Adrenal gland (tissue), 12 donors: ENCODE results near the gene ST3GAL6. TPM values are rescaled to one million over a fixed set of nuclear protein-coding genes. Genes with fewer than 3 reads are reported as not detected.

Experiments
- DNase-seq, 7 donors: peaks; one replicate each; pipeline ENCODE4 v3.0.0-alpha.2; 2019 to 2020
- H3K27ac ChIP-seq, 5 donors: fragments of 200-600 bp; sonication (generic) in 4 of 5; 1 replicate in 3 of 5; 2 replicates in 2 of 5; pipeline versions ENCODE4 v1.5.1 to v1.8.0; 2016 to 2020; ENCODE audit warnings: mild to moderate bottlenecking in 1 of 5
- H3K27me3 ChIP-seq: fragments of 200-600 bp; 2 replicates; pipeline ENCODE4 v1.8.0; 2021
- H3K36me3 ChIP-seq, 2 donors: fragments of 200-600 bp; replicated peaks in 1 of 2; 1 replicate in 1 of 2; 2 replicates in 1 of 2; pipeline versions ENCODE4 v1.5.1 to v1.8.0; 2018 to 2022
- H3K4me1 ChIP-seq, 2 donors: fragments of 200-600 bp; replicated peaks in 1 of 2; 1 replicate in 1 of 2; 2 replicates in 1 of 2; pipeline versions ENCODE4 v1.5.1 to v1.8.0; 2018 to 2021
- H3K4me3 ChIP-seq, 4 donors: fragments of 200-600 bp; sonication (generic) in 3 of 4; one replicate each; pipeline ENCODE4 v1.5.1; 2016 to 2018
- H3K9me3 ChIP-seq, 3 donors: fragments of 200-600 bp; sonication (generic) in 1 of 3; replicated peaks in 1 of 3; 1 replicate in 2 of 3; 2 replicates in 1 of 3; pipeline versions ENCODE4 v1.5.1 to v1.8.0; 2016 to 2021
- CTCF ChIP-seq, 6 experiments: fragments of 450-650 bp in 4 of 6; fragments of 200-600 bp in 2 of 6; sonication (generic) in 1 of 6; IDR thresholded peaks; 1 replicate in 5 of 6; 2 replicates in 1 of 6; pipeline versions ENCODE4 v1.5.1 to v1.8.0; 2016 to 2021; ENCODE audit warnings: antibody characterized with exemption in 6 of 6, mild to moderate bottlenecking in 2 of 6, moderate library complexity in 1 of 6
- POLR2A ChIP-seq, 2 donors: fragments of 450-650 bp; IDR thresholded peaks; one replicate each; pipeline ENCODE4 v1.6.1; 2017; ENCODE audit warnings: antibody characterized with exemption in 2 of 2, mild to moderate bottlenecking in 2 of 2, moderate library complexity in 1 of 2
- WGBS, 4 donors: extraction: QIAGEN DNeasy Blood & Tissue Kit in 2 of 4; methylation state at CpG; one replicate each; pipeline versions ENCODE4 v1.1.5 to v1.1.7; 2013 to 2017; 5-methylcytosine and 5-hydroxymethylcytosine counted together
- intact Hi-C, 2 donors: fragments of 100-400 bp; cut with DNase I; formaldehyde crosslinking; loops; one replicate each; pipeline versions ENCODE4 v1.14.1 to v1.15.0; 2022 to 2023
- polyA plus RNA-seq, 3 donors: library from polyadenylated mRNA; stranded (reverse); fragments of 200-250 nt in 2 of 3; fragments of 350-450 nt in 1 of 3; fragmentation: Illumina TruSeq in 1 of 3; extraction: RNeasy Lipid Tissue Mini Kit (QIAGEN cat#74804) in 1 of 3; gene quantifications; one replicate each; pipeline ENCODE4 v1.2.3, GENCODE V29; 2013 to 2014
- total RNA-seq, 9 donors: library from RNA; depleted of rRNA in 4 of 9; stranded (reverse); fragments of >200 nt in 4 of 9; fragments of 120-200 nt in 1 of 9; fragmentation: NEBNext Ultra II Directional in 1 of 9; extraction: Animal tissue kit (Norgen Biotek cat#: 25700) in 1 of 9; gene quantifications; one replicate each; pipeline versions ENCODE4 v1.1.0 to v1.2.4, GENCODE V29; 2013 to 2023
- donor health status: healthy with polysubstance abuse.
- donor health status: Bipolar disorder and iron deficiency.
- donor health status: DM: yes; HTN: yes; CAD: no.
- donor health status: DM: no; HTN: no; CAD: no.
- donor health status: DM: no; HTN: no; CAD: no.
- donor health status: DM: yes; HTN: yes; CAD: no.

The ST3GAL6 gene
- total and polyA plus RNA-seq, 12 donors = 6.0 to 60.5 (median 20.1) TPM

GRCh38 chr3:98814817-98815420 lies 51.8 kb downstream of the ST3GAL6 start:
- Histone ChIP-seq H3K4me3 (no peak overlapping the region), H3K9me3 (no peaks in the 10 kb centered on the region)

GRCh38 chr3:98817547-98818041 lies 54.5 kb downstream of the ST3GAL6 start:
- intact Hi-C loops = loop anchor here in 1 of 2 donors (2.0 kb wide), 1 partner anchor 175 kb away; no protein-coding TSS in a partner anchor
- H3K36me3 ChIP-seq = no peaks in the 10 kb centered on the region
- H3K27ac ChIP-seq = no peak overlapping the region
- H3K27me3 ChIP-seq = no peaks in the 10 kb centered on the region
- WGBS, 4 donors = 21 to 28% (median 24%) methylated on average over 3 of the region's 3 CpGs
- H3K9me3 ChIP-seq = no peaks in the 10 kb centered on the region
- H3K4me1 ChIP-seq = no peaks in the 10 kb centered on the region
- no peak overlapping the region for H3K4me3 ChIP-seq
- no peak for DNase-seq
- TF ChIP-seq POLR2A (IDR thresholded peaks at IDR 0.05) (no peak), CTCF (IDR thresholded peaks at IDR 0.05) (peak; percentile 69 to 89 (median 84))

More at GRCh38 chr3:98814817-98815420, 51.8 kb downstream of the ST3GAL6 start:
- no peak for DNase-seq
- no peaks in the 10 kb centered on the region for H3K36me3 ChIP-seq
- intact Hi-C loops = loop anchor here in 1 of 2 donors (5.0 kb wide), 1 partner anchor 213 kb away; no protein-coding TSS in a partner anchor
- peaks cover 0 to under 1% of the 10 kb centered on the region in 2 donors for H3K4me1 ChIP-seq
- TF ChIP-seq CTCF (IDR thresholded peaks at IDR 0.05) (no peak), POLR2A (IDR thresholded peaks at IDR 0.05) (no peak)
- H3K27me3 ChIP-seq = no peaks in the 10 kb centered on the region
- no peak overlapping the region for H3K27ac ChIP-seq
- WGBS, 4 donors = 83 to 93% (median 88%) methylated on average over 5 of the region's 5 CpGs

GRCh38 chr3:98821063-98821462 lies 57.9 kb downstream of the ST3GAL6 start:
- DNase-seq = no peak
- intact Hi-C loops = loop anchor here (5.0 to 10.0 kb wide), 2 partner anchors 64 to 171 kb away; no protein-coding TSS in a partner anchor
- WGBS, 4 donors = 84 to 92% (median 88%) methylated on average over 3 of the region's 3 CpGs
- H3K4me3 ChIP-seq = no peak overlapping the region
- H3K9me3 ChIP-seq = no peaks in the 10 kb centered on the region
- H3K27me3 ChIP-seq = no peaks in the 10 kb centered on the region
- H3K4me1 ChIP-seq = no peaks in the 10 kb centered on the region
- no peak overlapping the region for H3K27ac ChIP-seq
- no peaks in the 10 kb centered on the region for H3K36me3 ChIP-seq
- TF ChIP-seq POLR2A (IDR thresholded peaks at IDR 0.05) = no peak
- TF ChIP-seq CTCF (IDR thresholded peaks at IDR 0.05) = no peak

- no peak overlapping the region for H3K27ac ChIP-seq
- DNase-seq = no peak
- TF ChIP-seq POLR2A (IDR thresholded peaks at IDR 0.05) (no peak), CTCF (IDR thresholded peaks at IDR 0.05) (no peak)
- H3K36me3 ChIP-seq = no peaks in the 10 kb centered on the region
- no peaks in the 10 kb centered on the region for H3K27me3 ChIP-seq
- no peak overlapping the region for H3K4me3 ChIP-seq
- H3K4me1 ChIP-seq = no peaks in the 10 kb centered on the region
- 92 to 98% (median 97%) methylated on average over 4 of the region's 4 CpGs for WGBS, 4 donors
- intact Hi-C loops = loop anchor here (5.0 to 10.0 kb wide), 2 partner anchors 61 to 169 kb away; no protein-coding TSS in a partner anchor
- H3K9me3 ChIP-seq = no peaks in the 10 kb centered on the region
These were observed 60.7 kb downstream of the ST3GAL6 start for GRCh38 chr3:98823791-98824190.
